ENCODE measurements around the gene INPP4B. TPM values are rescaled to one million over a fixed set of nuclear protein-coding genes. Genes with fewer than 3 reads are reported as not detected.
A peak's percentile ranks its signal among the peaks of the same experiment; 100 is the strongest.

Gene INPP4B
- total and polyA plus RNA-seq, 2 donors (not counting 1 experiment from before 2014, with no cell fraction given), result 19.7 to 22.2 TPM

- Histone ChIP-seq H3K4me1 (ENCODE audit: control insufficient read depth, extremely low read depth, insufficient read depth, low read length) (no peaks in the 10 kb centered on the region), H3K27ac (ENCODE audit: insufficient read depth, low read length) (no peak overlapping the region), H3K27me3 (ENCODE audit: control insufficient read depth, insufficient read depth, low read length) (no peaks in the 10 kb centered on the region), H2AFZ (ENCODE audit: low read length) (no peak overlapping the region), H4K20me1 (ENCODE audit: control insufficient read depth, extremely low read depth, insufficient read depth, low read length) (no peaks in the 10 kb centered on the region), H3K9ac (ENCODE audit: insufficient read depth, low read length) (no peak overlapping the region), H3K4me3 (replicated peaks in 1 of 4; ENCODE audit: control extremely low read depth in 1 of 4, insufficient read depth in 1 of 4, low read depth in 3 of 4, low read length in 4 of 4) (no peak overlapping the region), H3K79me2 (ENCODE audit: control insufficient read depth, insufficient read depth, low read length) (no peaks in the 10 kb centered on the region), H3K9me3 (ENCODE audit: control insufficient read depth, insufficient read depth, low read depth, low read length) (no peaks in the 10 kb centered on the region), H3K4me2 (ENCODE audit: extremely low read depth, insufficient read depth, low read length) (no peak overlapping the region), H3K36me3 (ENCODE audit: control insufficient read depth, insufficient read depth, low read length) (no peaks in the 10 kb centered on the region)
- TF ChIP-seq CTCF (conservative IDR thresholded peaks at IDR 0.05 in 1 of 2, IDR thresholded peaks at IDR 0.05 in 1 of 2; ENCODE audit: low read depth in 1 of 2, low read length in 2 of 2) (no peak), EZH2 (IDR thresholded peaks at IDR 0.05; ENCODE audit: low read length, missing control alignments) (no peak)
- peak in 1 of 2 donors; percentile 64 for DNase-seq (ENCODE audit: low read depth in 2 of 2)
Observed at GRCh38 chr4:142452161-142452855, 393.8 kb downstream of the INPP4B start.

GRCh38 chr4:142449771-142450373 is 396.2 kb downstream of the INPP4B start:
- H3K9ac ChIP-seq (ENCODE audit: insufficient read depth, low read length), result no peak overlapping the region
- H3K4me2 ChIP-seq (ENCODE audit: extremely low read depth, insufficient read depth, low read length), result no peak overlapping the region
- H3K36me3 ChIP-seq (ENCODE audit: control insufficient read depth, insufficient read depth, low read length), result no peaks in the 10 kb centered on the region
- H3K4me1 ChIP-seq (ENCODE audit: control insufficient read depth, extremely low read depth, insufficient read depth, low read length), result no peaks in the 10 kb centered on the region
- no peak overlapping the region for H2AFZ ChIP-seq (ENCODE audit: low read length)
- H3K79me2 ChIP-seq (ENCODE audit: control insufficient read depth, insufficient read depth, low read length), result no peaks in the 10 kb centered on the region
- no peak for TF ChIP-seq CTCF (conservative IDR thresholded peaks at IDR 0.05 in 1 of 2, IDR thresholded peaks at IDR 0.05 in 1 of 2; ENCODE audit: low read depth in 1 of 2, low read length in 2 of 2)
- TF ChIP-seq EZH2 (IDR thresholded peaks at IDR 0.05; ENCODE audit: low read length, missing control alignments), result no peak
- no peaks in the 10 kb centered on the region for H4K20me1 ChIP-seq (ENCODE audit: control insufficient read depth, extremely low read depth, insufficient read depth, low read length)
- H3K9me3 ChIP-seq (ENCODE audit: control insufficient read depth, insufficient read depth, low read depth, low read length), result no peaks in the 10 kb centered on the region
- no peak overlapping the region for H3K4me3 ChIP-seq (replicated peaks in 1 of 4; ENCODE audit: control extremely low read depth in 1 of 4, insufficient read depth in 1 of 4, low read depth in 3 of 4, low read length in 4 of 4)
- DNase-seq (ENCODE audit: low read depth in 2 of 2), result peak in 1 of 2 donors; percentile 34
- no peaks in the 10 kb centered on the region for H3K27me3 ChIP-seq (ENCODE audit: control insufficient read depth, insufficient read depth, low read length)
- no peak overlapping the region for H3K27ac ChIP-seq (ENCODE audit: insufficient read depth, low read length)

- Histone ChIP-seq H3K27ac (ENCODE audit: insufficient read depth, low read length) (no peak overlapping the region), H4K20me1 (ENCODE audit: control insufficient read depth, extremely low read depth, insufficient read depth, low read length) (no peaks in the 10 kb centered on the region), H3K9ac (ENCODE audit: insufficient read depth, low read length) (no peak overlapping the region), H3K4me3 (replicated peaks in 1 of 4; ENCODE audit: control extremely low read depth in 1 of 4, insufficient read depth in 1 of 4, low read depth in 3 of 4, low read length in 4 of 4) (no peak overlapping the region), H3K36me3 (ENCODE audit: control insufficient read depth, insufficient read depth, low read length) (no peaks in the 10 kb centered on the region), H3K9me3 (ENCODE audit: control insufficient read depth, insufficient read depth, low read depth, low read length) (no peaks in the 10 kb centered on the region), H2AFZ (ENCODE audit: low read length) (no peak overlapping the region), H3K27me3 (ENCODE audit: control insufficient read depth, insufficient read depth, low read length) (no peaks in the 10 kb centered on the region), H3K79me2 (ENCODE audit: control insufficient read depth, insufficient read depth, low read length) (no peaks in the 10 kb centered on the region), H3K4me1 (ENCODE audit: control insufficient read depth, extremely low read depth, insufficient read depth, low read length) (no peaks in the 10 kb centered on the region), H3K4me2 (ENCODE audit: extremely low read depth, insufficient read depth, low read length) (no peak overlapping the region)
- no peak for DNase-seq (ENCODE audit: low read depth in 2 of 2)
- TF ChIP-seq CTCF (conservative IDR thresholded peaks at IDR 0.05 in 1 of 2, IDR thresholded peaks at IDR 0.05 in 1 of 2; ENCODE audit: low read depth in 1 of 2, low read length in 2 of 2), result no peak
- no peak for TF ChIP-seq EZH2 (IDR thresholded peaks at IDR 0.05; ENCODE audit: low read length, missing control alignments)
Observed at GRCh38 chr4:142447009-142447408, 399.1 kb downstream of the INPP4B start.

All from fibroblast of lung (primary cell).